GM12878 (cell line): ENCODE measurements around the gene CEP295NL. TPM values are rescaled to one million over a fixed set of nuclear protein-coding genes. Genes with fewer than 3 reads are reported as not detected.
A peak's percentile ranks its signal among the peaks of the same experiment; 100 is the strongest.

ENCODE experiments used
- CHD1 ChIP-seq: IDR thresholded peaks from 2 replicates; pipeline ENCODE4 v1.6.1; 2012; ENCODE audit warnings: low read depth, low read length, improper control_type of control experiment
- ESRRA ChIP-seq: IDR thresholded peaks from 2 replicates; pipeline ENCODE4 v1.6.1; 2012; ENCODE audit warnings: mild to moderate bottlenecking, low read length, improper control_type of control experiment
- FOXK2 ChIP-seq: fragments of 450-650 bp; IDR thresholded peaks from 2 replicates; pipeline ENCODE4 v1.6.1; 2017; ENCODE audit warnings: mild to moderate bottlenecking, moderate library complexity
- IKZF2 ChIP-seq, 2 experiments: fragments of 450-650 bp; IDR thresholded peaks; 2 replicates each; pipeline ENCODE4 v1.6.1; 2017; ENCODE audit warnings: mild to moderate bottlenecking in 2 of 2, moderate library complexity in 2 of 2
- JUND ChIP-seq: IDR thresholded peaks from 2 replicates; pipeline ENCODE4 v1.6.1; 2012; ENCODE audit warnings: low read depth, mild to moderate bottlenecking, low read length, improper control_type of control experiment, moderate library complexity
- MTA3 ChIP-seq: IDR thresholded peaks from 2 replicates; pipeline ENCODE4 v1.6.1; 2012; ENCODE audit warnings: low read length, inconsistent platforms, borderline replicate concordance
- NFIC ChIP-seq: IDR thresholded peaks from 2 replicates; pipeline ENCODE4 v1.6.1; 2012; ENCODE audit warnings: low read depth, mild to moderate bottlenecking, inconsistent platforms, low read length, moderate library complexity
- PAX5 ChIP-seq: IDR thresholded peaks from 2 replicates; pipeline ENCODE4 v1.6.1; 2011; ENCODE audit warnings: low read depth, low read length, borderline replicate concordance
- RAD21 ChIP-seq: IDR thresholded peaks from 2 replicates; pipeline ENCODE4 v1.6.1; 2011; ENCODE audit warnings: mild to moderate bottlenecking, low read depth, low read length, moderate library complexity; ENCODE audit not compliant: insufficient read depth
- RAD51 ChIP-seq: fragments of 450-650 bp; IDR thresholded peaks from 2 replicates; pipeline ENCODE4 v1.6.1; 2016; ENCODE audit warnings: moderate library complexity, mild to moderate bottlenecking, inconsistent platforms
- RFX5 ChIP-seq: IDR thresholded peaks from 2 replicates; pipeline ENCODE4 v1.6.1; 2011; ENCODE audit warnings: low read depth, low read length, improper control_type of control experiment
- RUNX3 ChIP-seq: IDR thresholded peaks from 2 replicates; pipeline ENCODE4 v1.6.1; 2012; ENCODE audit warnings: low read length, inconsistent platforms
- SP1 ChIP-seq: IDR thresholded peaks from one replicate; pipeline ENCODE4 v1.6.1; 2011; ENCODE audit warnings: low read depth, low read length
- ZBED1 ChIP-seq: IDR thresholded peaks from 2 replicates; pipeline ENCODE4 v1.6.1; 2016; ENCODE audit warnings: borderline replicate concordance
- polyA plus RNA-seq, 11 experiments: library from polyadenylated mRNA; depleted of rRNA in 4 of 11; unstranded in 6 of 11; stranded (reverse) in 5 of 11; fragments of >200 nt; fragmentation: Nextera tagmentation in 4 of 11; fragmentation: Illumina TruSeq in 1 of 11; extraction: Ambion mirVana in 4 of 11; extraction: Trizol in 1 of 11; gene quantifications; 1 replicate in 1 of 11; 2 replicates in 10 of 11; pipeline versions ENCODE4 v1.2.1 to v1.2.3, GENCODE V29; 2011 to 2016; ENCODE audit warnings: inconsistent platforms in 2 of 11, missing spikeins in 2 of 11, low read depth in 1 of 11
- total RNA-seq, 4 experiments: library from RNA; depleted of rRNA in 3 of 4; stranded (reverse); fragments of >200 nt in 3 of 4; fragmentation: Illumina TruSeq in 1 of 4; extraction: Trizol in 1 of 4; gene quantifications; 2 replicates each; pipeline versions ENCODE4 v1.2.1 to v1.2.3, GENCODE V29; 2013 to 2021
- TF ChIP-seq, protein P1 (sequence below): fragments of 450-650 bp; IDR thresholded peaks from 2 replicates; pipeline ENCODE4 v1.6.1; 2016; ENCODE audit warnings: mild to moderate bottlenecking, moderate library complexity, borderline replicate concordance
- TF ChIP-seq, protein P2 (sequence below): fragments of 450-650 bp; IDR thresholded peaks from 2 replicates; pipeline ENCODE4 v1.6.1; 2014; ENCODE audit warnings: mild to moderate bottlenecking
- TF ChIP-seq, protein P3 (sequence below): fragments of 450-650 bp; IDR thresholded peaks from 2 replicates; pipeline ENCODE4 v1.6.1; 2017; ENCODE audit warnings: mild to moderate bottlenecking, low read depth, inconsistent platforms; ENCODE audit not compliant: poor library complexity, severe bottlenecking
- TF ChIP-seq, protein P4 (sequence below): IDR thresholded peaks from 2 replicates; pipeline ENCODE4 v1.6.1; 2011; ENCODE audit warnings: low read depth, mild to moderate bottlenecking, low read length, moderate library complexity, borderline replicate concordance; ENCODE audit errors: extremely low read depth
- TF ChIP-seq, protein P5 (sequence below): fragments of 450-650 bp; IDR thresholded peaks from 2 replicates; pipeline ENCODE4 v1.6.1; 2017; ENCODE audit warnings: borderline replicate concordance

The CEP295NL gene
- total and polyA plus RNA-seq, 10 of the 15 experiments (the other 5 are each of a cell fraction or from before 2014, with no cell fraction given): not detected

DNA sequence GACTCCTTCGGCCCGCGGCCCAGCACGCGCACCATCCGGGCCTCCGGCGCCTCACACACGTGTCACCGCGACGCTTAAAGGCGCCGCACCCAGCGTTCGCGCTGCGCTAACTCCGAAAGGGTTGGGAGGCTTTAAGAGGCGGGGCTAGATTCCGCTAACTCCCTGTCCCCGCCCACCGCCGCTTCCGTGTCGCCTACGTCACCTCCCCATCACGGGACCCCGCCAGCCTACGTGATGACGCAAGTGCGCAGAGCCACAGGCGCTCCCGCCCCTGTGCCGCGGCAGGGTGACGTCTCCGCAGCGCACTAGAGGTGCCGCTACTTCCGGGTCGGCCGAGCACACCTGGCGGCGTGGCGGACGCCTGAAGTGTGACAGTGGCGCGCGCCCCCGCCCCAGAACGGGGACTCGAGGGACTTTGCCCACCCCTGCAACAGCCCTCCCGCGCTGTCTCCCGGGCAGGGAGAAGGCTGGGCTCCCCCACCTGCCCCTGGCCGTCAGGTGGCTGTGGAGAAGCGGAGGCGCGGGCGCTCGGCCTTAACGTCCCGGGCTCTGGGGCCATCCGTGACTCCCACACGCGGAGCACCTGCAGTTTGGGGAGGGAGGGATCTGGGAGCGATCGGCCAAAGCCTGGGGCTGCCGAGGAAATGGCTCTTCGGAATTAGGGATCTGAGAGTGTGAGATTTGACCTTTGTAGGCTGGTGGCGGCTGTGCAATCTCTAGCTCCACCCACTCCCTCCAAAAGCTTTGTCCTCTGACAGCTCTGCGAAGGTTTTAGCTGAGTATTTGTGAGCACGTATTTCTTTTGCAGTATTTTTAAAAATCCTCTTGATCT is 62.0 kb downstream of the CEP295NL start, which contains the start of gene USP36 (continued):
- TF ChIP-seq, protein P1, sequence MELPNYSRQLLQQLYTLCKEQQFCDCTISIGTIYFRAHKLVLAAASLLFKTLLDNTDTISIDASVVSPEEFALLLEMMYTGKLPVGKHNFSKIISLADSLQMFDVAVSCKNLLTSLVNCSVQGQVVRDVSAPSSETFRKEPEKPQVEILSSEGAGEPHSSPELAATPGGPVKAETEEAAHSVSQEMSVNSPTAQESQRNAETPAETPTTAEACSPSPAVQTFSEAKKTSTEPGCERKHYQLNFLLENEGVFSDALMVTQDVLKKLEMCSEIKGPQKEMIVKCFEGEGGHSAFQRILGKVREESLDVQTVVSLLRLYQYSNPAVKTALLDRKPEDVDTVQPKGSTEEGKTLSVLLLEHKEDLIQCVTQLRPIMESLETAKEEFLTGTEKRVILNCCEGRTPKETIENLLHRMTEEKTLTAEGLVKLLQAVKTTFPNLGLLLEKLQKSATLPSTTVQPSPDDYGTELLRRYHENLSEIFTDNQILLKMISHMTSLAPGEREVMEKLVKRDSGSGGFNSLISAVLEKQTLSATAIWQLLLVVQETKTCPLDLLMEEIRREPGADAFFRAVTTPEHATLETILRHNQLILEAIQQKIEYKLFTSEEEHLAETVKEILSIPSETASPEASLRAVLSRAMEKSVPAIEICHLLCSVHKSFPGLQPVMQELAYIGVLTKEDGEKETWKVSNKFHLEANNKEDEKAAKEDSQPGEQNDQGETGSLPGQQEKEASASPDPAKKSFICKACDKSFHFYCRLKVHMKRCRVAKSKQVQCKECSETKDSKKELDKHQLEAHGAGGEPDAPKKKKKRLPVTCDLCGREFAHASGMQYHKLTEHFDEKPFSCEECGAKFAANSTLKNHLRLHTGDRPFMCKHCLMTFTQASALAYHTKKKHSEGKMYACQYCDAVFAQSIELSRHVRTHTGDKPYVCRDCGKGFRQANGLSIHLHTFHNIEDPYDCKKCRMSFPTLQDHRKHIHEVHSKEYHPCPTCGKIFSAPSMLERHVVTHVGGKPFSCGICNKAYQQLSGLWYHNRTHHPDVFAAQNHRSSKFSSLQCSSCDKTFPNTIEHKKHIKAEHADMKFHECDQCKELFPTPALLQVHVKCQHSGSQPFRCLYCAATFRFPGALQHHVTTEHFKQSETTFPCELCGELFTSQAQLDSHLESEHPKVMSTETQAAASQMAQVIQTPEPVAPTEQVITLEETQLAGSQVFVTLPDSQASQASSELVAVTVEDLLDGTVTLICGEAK: peak; percentile 50; the same call in 1 of the 2 replicates
- no peak for TF ChIP-seq CHD1
- TF ChIP-seq, protein P2, sequence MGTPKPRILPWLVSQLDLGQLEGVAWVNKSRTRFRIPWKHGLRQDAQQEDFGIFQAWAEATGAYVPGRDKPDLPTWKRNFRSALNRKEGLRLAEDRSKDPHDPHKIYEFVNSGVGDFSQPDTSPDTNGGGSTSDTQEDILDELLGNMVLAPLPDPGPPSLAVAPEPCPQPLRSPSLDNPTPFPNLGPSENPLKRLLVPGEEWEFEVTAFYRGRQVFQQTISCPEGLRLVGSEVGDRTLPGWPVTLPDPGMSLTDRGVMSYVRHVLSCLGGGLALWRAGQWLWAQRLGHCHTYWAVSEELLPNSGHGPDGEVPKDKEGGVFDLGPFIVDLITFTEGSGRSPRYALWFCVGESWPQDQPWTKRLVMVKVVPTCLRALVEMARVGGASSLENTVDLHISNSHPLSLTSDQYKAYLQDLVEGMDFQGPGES: no peak; the same call in 1 of the 2 replicates
- TF ChIP-seq NFIC: no peak
- peak; percentile 65; the same call in 1 of the 2 replicates for TF ChIP-seq JUND
- TF ChIP-seq PAX5: no peak
- TF ChIP-seq RAD21: no peak
- peak; percentile 81 for TF ChIP-seq RAD51
- peak; percentile 95 for TF ChIP-seq SP1
- TF ChIP-seq, protein P3, sequence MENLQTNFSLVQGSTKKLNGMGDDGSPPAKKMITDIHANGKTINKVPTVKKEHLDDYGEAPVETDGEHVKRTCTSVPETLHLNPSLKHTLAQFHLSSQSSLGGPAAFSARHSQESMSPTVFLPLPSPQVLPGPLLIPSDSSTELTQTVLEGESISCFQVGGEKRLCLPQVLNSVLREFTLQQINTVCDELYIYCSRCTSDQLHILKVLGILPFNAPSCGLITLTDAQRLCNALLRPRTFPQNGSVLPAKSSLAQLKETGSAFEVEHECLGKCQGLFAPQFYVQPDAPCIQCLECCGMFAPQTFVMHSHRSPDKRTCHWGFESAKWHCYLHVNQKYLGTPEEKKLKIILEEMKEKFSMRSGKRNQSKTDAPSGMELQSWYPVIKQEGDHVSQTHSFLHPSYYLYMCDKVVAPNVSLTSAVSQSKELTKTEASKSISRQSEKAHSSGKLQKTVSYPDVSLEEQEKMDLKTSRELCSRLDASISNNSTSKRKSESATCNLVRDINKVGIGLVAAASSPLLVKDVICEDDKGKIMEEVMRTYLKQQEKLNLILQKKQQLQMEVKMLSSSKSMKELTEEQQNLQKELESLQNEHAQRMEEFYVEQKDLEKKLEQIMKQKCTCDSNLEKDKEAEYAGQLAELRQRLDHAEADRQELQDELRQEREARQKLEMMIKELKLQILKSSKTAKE: no peak
- peak; percentile 34 for TF ChIP-seq RUNX3
- TF ChIP-seq, protein P4, sequence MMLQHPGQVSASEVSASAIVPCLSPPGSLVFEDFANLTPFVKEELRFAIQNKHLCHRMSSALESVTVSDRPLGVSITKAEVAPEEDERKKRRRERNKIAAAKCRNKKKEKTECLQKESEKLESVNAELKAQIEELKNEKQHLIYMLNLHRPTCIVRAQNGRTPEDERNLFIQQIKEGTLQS: no peak; the same call in 1 of the 2 replicates
- TF ChIP-seq ESRRA: no peak
- no peak for TF ChIP-seq ZBED1
- peak; percentile 65; the same call in 1 of the 2 replicates for TF ChIP-seq RFX5
- TF ChIP-seq FOXK2: peak; percentile 59; the same call in 1 of the 2 replicates
- TF ChIP-seq, protein P5, sequence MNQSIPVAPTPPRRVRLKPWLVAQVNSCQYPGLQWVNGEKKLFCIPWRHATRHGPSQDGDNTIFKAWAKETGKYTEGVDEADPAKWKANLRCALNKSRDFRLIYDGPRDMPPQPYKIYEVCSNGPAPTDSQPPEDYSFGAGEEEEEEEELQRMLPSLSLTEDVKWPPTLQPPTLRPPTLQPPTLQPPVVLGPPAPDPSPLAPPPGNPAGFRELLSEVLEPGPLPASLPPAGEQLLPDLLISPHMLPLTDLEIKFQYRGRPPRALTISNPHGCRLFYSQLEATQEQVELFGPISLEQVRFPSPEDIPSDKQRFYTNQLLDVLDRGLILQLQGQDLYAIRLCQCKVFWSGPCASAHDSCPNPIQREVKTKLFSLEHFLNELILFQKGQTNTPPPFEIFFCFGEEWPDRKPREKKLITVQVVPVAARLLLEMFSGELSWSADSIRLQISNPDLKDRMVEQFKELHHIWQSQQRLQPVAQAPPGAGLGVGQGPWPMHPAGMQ: no peak
- TF ChIP-seq IKZF2 (IDR thresholded peaks at IDR 0.05): peak; percentile 57 to 64; a peak in 3 of 4 replicates
- no peak for TF ChIP-seq MTA3
